ENCODE results near the gene CYP2D6.
A peak's percentile ranks its signal among the peaks of the same experiment; 100 is the strongest.
"Not testable (repeated sequence)": the region's sequence is repeated elsewhere in the genome, so short reads cannot be mapped to it uniquely, and the experiment has no call there.

The CYP2D6 gene

DNA sequence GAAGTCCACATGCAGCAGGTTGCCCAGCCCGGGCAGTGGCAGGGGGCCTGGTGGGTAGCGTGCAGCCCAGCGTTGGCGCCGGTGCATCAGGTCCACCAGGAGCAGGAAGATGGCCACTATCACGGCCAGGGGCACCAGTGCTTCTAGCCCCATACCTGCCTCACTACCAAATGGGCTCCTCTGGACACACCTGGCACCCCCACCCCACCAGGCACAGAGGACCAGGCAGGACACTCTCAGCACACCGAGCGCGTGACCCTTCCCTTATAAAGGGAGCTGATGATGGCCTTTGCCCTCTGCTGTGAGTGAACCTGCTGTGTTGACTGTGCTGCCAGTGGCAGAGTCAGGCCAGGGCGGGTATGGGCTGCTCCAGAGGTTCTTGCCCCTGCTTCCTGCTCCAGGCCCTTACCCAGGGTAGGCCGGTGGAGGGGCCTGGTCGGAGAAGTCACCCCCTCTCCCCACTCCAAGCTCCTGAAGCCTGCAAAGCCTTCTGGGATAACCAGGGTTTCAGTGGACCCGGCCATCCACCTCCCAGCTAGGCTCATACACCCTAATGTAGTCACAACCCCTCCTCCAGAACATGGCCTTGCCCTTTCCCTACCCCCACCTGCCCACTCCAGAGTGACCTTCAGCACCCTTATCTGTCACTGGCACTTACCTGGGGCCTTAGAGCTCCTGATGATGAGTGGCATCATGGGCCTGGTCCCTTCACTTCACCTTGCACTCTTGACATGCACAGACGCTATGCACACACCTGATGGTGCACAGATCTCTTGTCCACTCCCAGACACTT is at the start of gene CYP2D6:
CYP2D6 (minus strand) TSS at position 172 of the 793 bp plus-strand sequence; CDS start at position 153, 19 bp downstream.
- not testable (repeated sequence) for DNase-seq

GRCh38 chr22:42179616-42180015 is 49.0 kb upstream of the CYP2D6 start:
- TF ChIP-seq, protein P1, sequence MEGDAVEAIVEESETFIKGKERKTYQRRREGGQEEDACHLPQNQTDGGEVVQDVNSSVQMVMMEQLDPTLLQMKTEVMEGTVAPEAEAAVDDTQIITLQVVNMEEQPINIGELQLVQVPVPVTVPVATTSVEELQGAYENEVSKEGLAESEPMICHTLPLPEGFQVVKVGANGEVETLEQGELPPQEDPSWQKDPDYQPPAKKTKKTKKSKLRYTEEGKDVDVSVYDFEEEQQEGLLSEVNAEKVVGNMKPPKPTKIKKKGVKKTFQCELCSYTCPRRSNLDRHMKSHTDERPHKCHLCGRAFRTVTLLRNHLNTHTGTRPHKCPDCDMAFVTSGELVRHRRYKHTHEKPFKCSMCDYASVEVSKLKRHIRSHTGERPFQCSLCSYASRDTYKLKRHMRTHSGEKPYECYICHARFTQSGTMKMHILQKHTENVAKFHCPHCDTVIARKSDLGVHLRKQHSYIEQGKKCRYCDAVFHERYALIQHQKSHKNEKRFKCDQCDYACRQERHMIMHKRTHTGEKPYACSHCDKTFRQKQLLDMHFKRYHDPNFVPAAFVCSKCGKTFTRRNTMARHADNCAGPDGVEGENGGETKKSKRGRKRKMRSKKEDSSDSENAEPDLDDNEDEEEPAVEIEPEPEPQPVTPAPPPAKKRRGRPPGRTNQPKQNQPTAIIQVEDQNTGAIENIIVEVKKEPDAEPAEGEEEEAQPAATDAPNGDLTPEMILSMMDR (IDR thresholded peaks at IDR 0.05): no peak
- Histone ChIP-seq H3K4me1 (peaks cover 0 to 16% (median 9%) of the 10 kb centered on the region in 4 donors), H3K27ac (peak overlapping the region in 1 of 2 donors; percentile 13), H3K36me3 (peaks cover 0 to 7% (median 0%) of the 10 kb centered on the region in 3 donors), H3K4me3 (no peak overlapping the region), H3K27me3 (no peaks in the 10 kb centered on the region), H3K9me3 (no peaks in the 10 kb centered on the region)
- no peak for DNase-seq
- intact Hi-C loops (cut with DNase I; ENCODE audit: low total_unique reads): no loop called here

More for the DNA sequence above, at the start of gene CYP2D6:
- H3K27me3 ChIP-seq; intact Hi-C loops (cut with DNase I; ENCODE audit: low total_unique reads); H3K9me3 ChIP-seq; H3K36me3 ChIP-seq; H3K27ac ChIP-seq; H3K4me1 ChIP-seq; H3K4me3 ChIP-seq: not testable (repeated sequence)

GRCh38 chr22:42178910-42179519 is 48.4 kb upstream of the CYP2D6 start:
- Histone ChIP-seq H3K4me1 (peaks cover 0 to 18% (median 9%) of the 10 kb centered on the region in 4 donors), H3K27ac (no peak overlapping the region)

DNA sequence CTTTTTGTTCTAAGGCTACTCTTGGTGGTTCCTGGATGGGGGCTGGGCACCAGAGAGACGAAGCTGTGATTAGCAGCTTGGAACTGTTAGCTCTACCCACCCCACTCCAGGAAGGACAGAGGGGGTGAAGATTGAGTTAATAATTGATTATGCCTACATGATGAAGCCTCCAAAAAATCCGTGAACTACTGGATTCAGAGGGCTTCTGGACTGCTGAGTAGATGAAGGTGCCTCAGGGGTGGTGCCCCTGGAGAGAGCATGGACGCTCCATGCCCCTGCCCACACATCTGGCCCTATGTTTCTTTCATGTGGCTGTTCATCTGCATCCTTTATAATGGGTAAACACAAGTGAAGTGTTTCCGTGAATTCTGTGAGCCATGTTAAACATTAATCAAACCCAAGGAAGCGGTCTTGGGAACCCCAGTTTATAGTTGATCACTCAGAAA is 47.3 kb upstream of the CYP2D6 start:
- H3K4me1 ChIP-seq: peaks cover 0 to 30% (median 9%) of the 10 kb centered on the region in 4 donors
- TF ChIP-seq, protein P1 (IDR thresholded peaks at IDR 0.05): no peak
- no peak overlapping the region for H3K27ac ChIP-seq
- no peaks in the 10 kb centered on the region for H3K9me3 ChIP-seq
- no peak for DNase-seq
- H3K36me3 ChIP-seq: peaks cover 0 to 7% (median 0%) of the 10 kb centered on the region in 3 donors
- H3K27me3 ChIP-seq: no peaks in the 10 kb centered on the region
- intact Hi-C loops (cut with DNase I; ENCODE audit: low total_unique reads): no loop called here
- no peak overlapping the region for H3K4me3 ChIP-seq

More at GRCh38 chr22:42178910-42179519, 48.4 kb upstream of the CYP2D6 start:
- Histone ChIP-seq H3K36me3 (peaks cover 0 to 7% (median 0%) of the 10 kb centered on the region in 3 donors), H3K4me3 (no peak overlapping the region), H3K27me3 (no peaks in the 10 kb centered on the region), H3K9me3 (no peaks in the 10 kb centered on the region)
- intact Hi-C loops (cut with DNase I; ENCODE audit: low total_unique reads): no loop called here
- DNase-seq: no peak
- TF ChIP-seq, protein P1 (IDR thresholded peaks at IDR 0.05): no peak

GRCh38 chr22:42176255-42176915 is 45.8 kb upstream of the CYP2D6 start:
- peaks cover 0 to 36% (median 19%) of the 10 kb centered on the region in 4 donors for H3K4me1 ChIP-seq
- TF ChIP-seq, protein P1 (IDR thresholded peaks at IDR 0.05): no peak
- no peaks in the 10 kb centered on the region for H3K9me3 ChIP-seq
- no peak overlapping the region for H3K27ac ChIP-seq
- intact Hi-C loops (cut with DNase I; ENCODE audit: low total_unique reads): no loop called here
- H3K27me3 ChIP-seq: no peaks in the 10 kb centered on the region
- no peak for DNase-seq
- H3K4me3 ChIP-seq: no peak overlapping the region
- H3K36me3 ChIP-seq: peaks cover 0 to 7% (median 0%) of the 10 kb centered on the region in 3 donors

All from tibial artery (tissue), 4 donors.